Omental fat pad (tissue), 4 donors: ENCODE data around the gene ETV6. TPM values are rescaled to one million over a fixed set of nuclear protein-coding genes. Genes with fewer than 3 reads are reported as not detected.

Source experiments
- ATAC-seq: fragments of 150-250 bp; one replicate; pipeline ENCODE4 v1.9.1; 2016; ENCODE audit warnings: mild to moderate bottlenecking, moderate library complexity; ENCODE audit not compliant: low FRiP score
- DNase-seq: peaks from one replicate; pipeline ENCODE4 v3.0.0-alpha.2; 2019; ENCODE audit warnings: low spot score
- CTCF ChIP-seq, 3 donors: fragments of 450-650 bp; IDR thresholded peaks; one replicate each; pipeline ENCODE4 v1.5.1; 2016 to 2017; ENCODE audit warnings: antibody characterized with exemption in 3 of 3, mild to moderate bottlenecking in 3 of 3, moderate library complexity in 2 of 3
- total RNA-seq, 4 donors: library from RNA; depleted of rRNA; stranded (reverse); fragments of >200 nt; gene quantifications; one replicate each; pipeline ENCODE4 v1.1.0, GENCODE V29; 2016

ETV6 gene
- total RNA-seq, 4 donors from 2014 or later, result 9.3 to 28.2 (median 17.6) TPM

- ATAC-seq (no peak), DNase-seq (no peak)
- no peak for TF ChIP-seq CTCF (IDR thresholded peaks at IDR 0.05)
Observed at GRCh38 chr12:11916113-11916512, 266.6 kb downstream of the ETV6 start.

GRCh38 chr12:11916771-11917170, 267.3 kb downstream of the ETV6 start:
- no peak for DNase-seq
- ATAC-seq, result no peak
- no peak for TF ChIP-seq CTCF (IDR thresholded peaks at IDR 0.05)

GRCh38 chr12:11917501-11917900, 268.0 kb downstream of the ETV6 start:
- no peak for ATAC-seq
- no peak for TF ChIP-seq CTCF (IDR thresholded peaks at IDR 0.05)
- DNase-seq, result no peak

GRCh38 chr12:11920231-11920630, 270.8 kb downstream of the ETV6 start:
- DNase-seq (no peak), ATAC-seq (no peak)
- no peak for TF ChIP-seq CTCF (IDR thresholded peaks at IDR 0.05)

DNA sequence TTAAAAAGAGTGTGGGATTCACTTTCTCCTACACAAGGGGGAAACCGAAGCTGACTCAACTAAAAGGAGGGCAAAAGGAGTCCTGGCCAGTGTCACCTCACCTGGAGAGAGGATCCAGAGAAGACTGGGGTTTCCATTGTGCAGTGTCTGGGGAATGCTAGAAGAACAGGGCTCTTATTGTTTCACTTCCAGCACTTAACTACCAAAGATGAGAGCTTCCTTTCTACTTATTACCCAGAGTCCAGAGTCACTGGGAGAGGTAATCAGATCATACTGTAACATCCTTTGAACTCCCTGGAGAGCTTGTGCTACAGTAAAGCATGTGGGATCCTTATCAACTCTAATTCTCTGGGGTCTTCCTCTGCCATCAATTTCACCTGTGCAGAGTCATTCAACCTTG, 272.9 kb downstream of the ETV6 start:
- no peak for TF ChIP-seq CTCF (IDR thresholded peaks at IDR 0.05)
- DNase-seq, result no peak
- ATAC-seq, result no peak

GRCh38 chr12:11923067-11923466, 273.6 kb downstream of the ETV6 start:
- TF ChIP-seq CTCF (IDR thresholded peaks at IDR 0.05), result no peak
- ATAC-seq (no peak), DNase-seq (no peak)

DNA sequence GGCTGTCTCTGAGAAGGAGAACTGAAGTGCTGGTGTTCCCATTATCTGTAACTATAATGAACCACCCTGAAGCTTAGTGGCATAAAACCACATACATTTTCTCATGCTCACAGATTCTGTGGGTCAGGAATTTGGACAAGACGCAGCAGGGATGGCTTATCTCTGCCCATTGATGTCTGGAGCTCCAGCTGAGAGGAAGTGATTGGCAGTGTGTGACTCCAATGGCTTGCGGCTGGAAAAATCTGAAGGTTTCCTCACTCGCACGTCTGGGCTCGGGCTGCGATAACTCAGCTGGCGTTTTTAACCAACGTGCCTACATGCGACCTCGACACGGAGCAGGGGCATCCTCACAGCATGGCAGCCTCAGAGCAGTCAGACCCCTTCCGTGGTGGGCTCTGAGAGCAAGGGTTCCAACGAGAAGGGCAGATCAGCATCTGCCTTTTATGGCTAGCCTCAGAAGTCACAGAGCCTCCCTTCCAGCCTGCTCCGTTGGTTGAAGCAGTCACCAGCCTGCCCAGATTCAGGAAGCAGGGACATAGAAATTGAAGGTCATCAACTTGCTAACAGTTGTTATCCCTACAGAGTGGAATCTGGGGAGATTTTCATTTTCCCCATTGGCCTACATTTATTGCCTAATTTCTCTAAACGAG, 277.9 kb downstream of the ETV6 start:
- no peak for ATAC-seq
- TF ChIP-seq CTCF (IDR thresholded peaks at IDR 0.05), result no peak

More for the DNA sequence above, 277.9 kb downstream of the ETV6 start:
- no peak for DNase-seq
